ENCODE data around the gene SCD5.

DNA sequence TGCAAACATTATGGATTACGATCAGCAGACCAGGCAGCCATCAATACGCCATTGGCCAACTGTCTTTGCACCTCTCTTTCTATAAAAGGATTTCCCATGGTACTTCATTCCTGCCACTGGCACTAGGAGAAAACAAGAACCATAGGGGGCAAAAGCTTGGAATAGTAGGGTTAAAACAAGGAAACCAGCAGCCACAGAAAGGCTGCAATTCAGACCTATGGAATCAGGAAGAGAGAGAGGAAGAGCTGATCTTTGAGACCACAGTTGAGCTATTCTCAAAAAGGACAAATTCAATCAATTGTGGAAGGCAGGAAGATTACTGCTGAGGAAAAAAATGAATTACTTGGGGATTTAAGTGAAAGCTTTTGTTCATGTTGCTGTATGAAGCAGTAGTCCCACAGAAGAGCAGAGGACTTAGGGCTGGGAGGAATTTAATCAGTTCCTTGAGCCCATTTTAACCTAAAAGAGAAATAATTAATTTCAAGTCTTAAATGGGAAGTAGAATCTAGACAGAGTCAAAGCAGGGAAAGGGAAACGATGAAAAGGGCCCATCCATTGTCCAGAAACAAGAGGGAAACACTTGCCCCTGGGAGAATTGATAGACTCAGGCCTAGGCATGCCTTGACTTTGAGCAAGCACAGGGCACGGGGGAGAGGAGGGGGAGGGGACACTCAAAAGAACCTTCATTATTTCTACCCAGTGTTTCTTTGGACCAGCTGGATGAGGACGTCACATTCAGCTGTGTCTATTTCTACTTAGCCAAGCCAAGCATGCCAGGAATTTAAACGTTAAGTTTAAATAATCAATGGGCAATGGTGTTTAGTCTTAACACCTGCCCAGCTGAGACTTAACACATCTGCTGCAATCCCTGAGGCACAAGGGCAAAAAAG, 50.7 kb downstream of the SCD5 start:
- no peak for TF ChIP-seq CTCF (IDR thresholded peaks at IDR 0.05; ENCODE audit: low read length)
- TF ChIP-seq EZH2 (IDR thresholded peaks at IDR 0.05; ENCODE audit: borderline replicate concordance, low read length) = no peak
